ENCODE results near the gene UBE2J1.
"Not testable (repeated sequence)": the region's sequence is repeated elsewhere in the genome, so short reads cannot be mapped to it uniquely, and the experiment has no call there.

Gene UBE2J1

GRCh38 chr6:89352278-89353117 lies at the start of gene UBE2J1:
Gene UBE2J1 (minus strand): TSS chr6:89352722. CDS start chr6:89352569, 153 bp downstream.
- peak; percentile 52 for DNase-seq

- DNase-seq, result no peak
These were observed 48.4 kb upstream of the UBE2J1 start for GRCh38 chr6:89400912-89401399.

GRCh38 chr6:89400050-89400449 lies 47.5 kb upstream of the UBE2J1 start:
- DNase-seq, result no peak

DNA sequence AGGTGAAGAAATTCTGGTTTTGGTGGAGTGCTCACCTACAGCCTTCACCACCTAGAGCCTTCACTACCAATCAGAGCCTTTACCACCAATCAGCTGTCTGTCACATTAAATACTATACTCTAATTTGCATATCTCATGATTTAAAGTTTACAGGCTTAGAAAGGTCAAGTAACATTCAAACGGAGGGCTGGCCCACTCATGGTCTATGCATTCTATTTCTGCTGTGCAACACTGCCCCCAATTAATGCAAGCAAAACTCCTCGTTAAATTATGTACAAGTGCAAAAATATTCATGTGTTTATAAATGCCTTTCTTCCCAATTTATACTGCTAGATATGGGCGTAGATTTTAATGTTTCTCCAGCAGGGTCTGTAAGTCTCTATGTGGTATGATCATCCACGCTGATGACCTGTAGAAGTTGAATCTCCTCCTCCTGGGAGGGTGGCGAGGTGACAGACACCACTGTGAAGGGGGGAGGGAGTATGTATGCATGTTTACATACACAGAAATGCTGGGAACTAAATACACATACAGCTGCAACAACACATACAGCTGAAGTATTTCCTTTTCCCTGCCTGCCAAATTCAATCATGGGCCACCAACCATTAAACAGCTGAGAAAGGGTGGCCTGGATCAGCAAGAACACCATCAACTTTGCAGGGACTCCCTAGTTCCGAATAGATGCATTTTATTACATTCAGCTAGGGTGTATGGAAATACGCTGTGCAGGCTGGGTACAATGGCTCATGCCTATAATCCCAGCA lies 46.4 kb upstream of the UBE2J1 start:
- no peak for DNase-seq

DNA sequence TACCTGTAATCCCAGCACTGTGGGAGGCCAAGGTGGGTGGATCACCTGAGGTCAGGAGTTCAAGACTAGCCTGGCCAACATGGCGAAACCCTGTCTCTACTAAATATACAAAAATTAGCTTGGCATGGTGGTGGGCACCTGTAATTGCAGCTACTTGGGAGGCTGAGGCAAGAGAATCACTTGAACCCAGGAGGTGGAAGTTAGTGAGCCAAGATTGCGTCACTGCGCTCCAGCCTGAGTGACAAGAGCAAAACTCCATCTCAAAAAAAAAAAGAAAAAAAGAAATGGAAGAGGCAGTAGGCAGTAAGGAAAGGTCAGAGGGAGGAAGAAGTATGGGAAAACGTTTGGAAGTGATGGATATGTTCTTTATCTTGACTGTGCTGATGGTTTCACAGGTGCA lies 45.4 kb upstream of the UBE2J1 start:
- DNase-seq, result not testable (repeated sequence)

DNA sequence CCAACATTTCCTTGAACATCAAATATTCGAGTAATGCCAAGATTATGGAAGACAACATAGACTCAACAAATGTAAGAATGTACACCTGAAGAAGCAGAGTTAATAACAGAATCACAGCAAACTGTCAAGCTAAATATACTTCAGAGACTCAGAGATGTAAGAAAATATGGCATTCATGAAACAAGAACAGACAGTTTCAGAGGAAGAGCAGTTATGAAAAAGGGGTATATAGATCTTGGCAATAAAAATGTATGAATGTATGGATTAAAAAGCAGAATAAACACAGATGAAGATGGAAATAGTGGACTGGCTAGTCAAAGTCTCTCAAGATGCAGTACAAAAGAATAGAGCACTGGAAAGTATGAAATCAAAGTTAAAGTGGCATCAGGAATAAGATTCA lies 41.1 kb upstream of the UBE2J1 start:
- DNase-seq, result no peak

DNA sequence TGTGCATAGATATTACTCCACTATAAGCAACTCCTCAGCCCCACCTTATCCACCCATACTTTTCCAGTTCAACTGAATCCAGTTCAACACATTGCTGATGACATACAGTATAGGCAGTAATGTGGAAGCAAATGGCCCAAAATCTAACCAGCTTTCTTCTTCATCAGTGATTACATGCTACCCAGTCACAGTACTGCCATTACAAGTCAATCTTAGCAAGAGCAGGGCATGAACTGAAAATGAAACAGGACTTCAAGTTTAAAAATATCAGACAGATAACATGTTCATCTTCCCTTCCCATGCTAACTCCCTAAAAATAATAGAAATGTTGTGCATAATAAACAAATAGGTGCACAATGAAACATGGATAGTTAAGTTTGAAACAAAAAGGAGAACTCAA lies 40.3 kb upstream of the UBE2J1 start:
- no peak for DNase-seq

DNA sequence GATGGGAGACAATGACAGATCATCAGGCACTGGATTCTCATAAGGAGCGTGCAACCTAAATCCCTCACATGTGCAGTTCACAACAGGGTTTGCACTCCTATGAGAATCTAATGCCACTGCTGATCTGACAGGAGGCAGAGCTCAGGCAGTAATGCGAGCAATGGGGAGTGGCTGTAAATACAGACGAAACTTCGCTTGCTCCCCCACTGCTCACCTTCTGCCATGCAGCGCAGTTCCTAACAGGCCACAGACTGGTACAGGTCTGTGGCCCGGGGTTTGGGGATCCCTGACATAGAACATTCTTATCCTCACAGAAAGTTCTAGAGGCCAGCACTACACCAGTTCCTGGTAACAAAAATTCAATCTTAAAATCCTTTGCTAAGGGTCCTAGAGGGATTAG lies 36.3 kb upstream of the UBE2J1 start:
- DNase-seq, result no peak

DNA sequence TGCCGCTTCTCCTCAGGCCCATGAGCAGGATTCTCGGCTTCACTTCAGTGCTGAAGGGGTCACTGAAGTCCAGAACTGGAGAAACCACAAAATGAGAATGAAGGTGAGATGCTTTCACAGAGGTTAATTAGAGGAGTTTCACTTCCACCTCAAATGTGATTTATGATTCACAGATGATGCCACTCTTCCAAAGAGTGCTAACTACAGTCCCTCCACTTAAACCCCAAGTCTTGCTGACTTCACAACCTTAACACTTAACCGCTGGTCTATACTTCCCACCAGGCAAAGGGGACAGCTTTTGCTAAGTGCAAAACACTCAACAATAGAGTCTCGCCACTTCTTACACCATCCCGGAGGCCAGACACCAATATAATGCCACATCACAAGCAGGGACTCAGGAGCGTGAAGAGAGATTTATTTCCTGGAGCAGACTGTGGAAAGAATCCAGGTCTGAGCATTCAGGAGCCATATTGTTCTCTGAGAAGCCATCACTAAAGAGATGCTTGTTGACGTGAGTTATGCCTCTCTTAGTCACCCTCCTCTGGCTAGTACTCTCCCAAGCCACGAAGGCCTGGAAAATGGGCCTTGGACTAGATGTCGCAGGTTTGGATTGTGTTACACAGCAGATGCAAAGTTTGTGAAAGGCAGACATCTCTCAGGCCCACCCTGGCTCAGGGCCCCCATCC lies 35.1 kb upstream of the UBE2J1 start:
- peak; percentile 33 for DNase-seq

- DNase-seq, result no peak
These were observed 34.5 kb upstream of the UBE2J1 start for GRCh38 chr6:89386917-89387491.

- DNase-seq, result peak; percentile 78
These were observed 33.3 kb upstream of the UBE2J1 start for GRCh38 chr6:89385846-89386245.

DNA sequence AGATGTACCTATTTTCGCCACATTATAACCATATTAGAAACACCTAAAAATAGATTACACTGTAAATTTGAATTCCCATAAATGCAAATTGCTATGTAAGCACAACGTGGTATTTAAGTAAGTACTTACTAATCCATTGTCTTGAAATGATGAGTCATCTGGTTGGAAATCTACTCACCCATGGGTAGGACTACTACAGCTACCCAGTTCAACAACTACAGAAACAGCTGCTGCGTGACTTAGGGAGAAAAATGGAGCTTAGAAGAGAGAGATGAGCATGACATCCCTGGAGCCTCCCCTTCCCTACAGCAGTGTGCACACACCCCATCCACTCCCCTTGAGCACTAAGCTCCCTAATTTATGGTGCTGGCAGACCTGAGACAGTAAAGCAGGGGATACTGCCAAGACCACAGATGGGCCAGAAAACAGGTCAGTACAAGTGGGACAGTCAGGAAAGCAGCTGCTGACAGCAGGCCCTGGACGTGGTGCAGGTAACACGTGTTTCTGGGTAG lies 32.7 kb upstream of the UBE2J1 start:
- DNase-seq, result peak; percentile 39

- no peak for DNase-seq
These were observed 28.5 kb upstream of the UBE2J1 start for GRCh38 chr6:89381031-89381430.

- DNase-seq, result no peak
These were observed 26.8 kb upstream of the UBE2J1 start for GRCh38 chr6:89379281-89379680.

- DNase-seq, result no peak
These were observed 26.1 kb upstream of the UBE2J1 start for GRCh38 chr6:89378628-89379027.

- DNase-seq, result peak; percentile 87
These were observed 23.1 kb upstream of the UBE2J1 start for GRCh38 chr6:89375427-89376267.

- no peak for DNase-seq
These were observed 20.0 kb upstream of the UBE2J1 start for GRCh38 chr6:89372506-89372901.

- DNase-seq, result peak; percentile 12
These were observed 19.5 kb upstream of the UBE2J1 start for GRCh38 chr6:89371849-89372505.

DNA sequence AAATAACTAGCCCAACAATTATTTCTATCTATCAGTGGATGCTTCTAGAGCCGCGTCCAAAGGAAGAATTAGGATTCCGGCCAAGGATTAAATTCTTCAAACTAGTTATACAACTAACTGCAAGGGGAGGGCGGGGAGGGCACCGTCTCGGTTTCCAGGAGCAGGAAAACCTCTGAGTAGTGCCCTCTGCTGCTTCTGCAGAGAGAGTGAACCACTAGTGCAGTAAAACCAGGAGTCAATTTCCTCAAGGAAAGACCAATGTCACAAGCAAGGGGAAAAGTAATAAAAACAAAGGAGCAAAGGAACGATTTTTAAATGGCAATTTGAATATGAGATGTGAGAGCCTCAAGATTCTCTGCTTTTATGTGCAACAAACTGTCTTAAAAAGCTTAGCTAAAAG lies 16.5 kb upstream of the UBE2J1 start:
- DNase-seq, result no peak

GRCh38 chr6:89368107-89368506 lies 15.6 kb upstream of the UBE2J1 start:
- peak; percentile 21 for DNase-seq

- no peak for DNase-seq
These were observed 12.1 kb upstream of the UBE2J1 start for GRCh38 chr6:89364586-89364985.

Measured in DMS79 (cell line).